Lower leg skin (tissue), 4 donors: ENCODE measurements around the gene GPATCH2L. TPM values are rescaled to one million over a fixed set of nuclear protein-coding genes. Genes with fewer than 3 reads are reported as not detected.

ENCODE experiments used
- DNase-seq, 2 donors: peaks; one replicate each; pipeline ENCODE4 v3.0.0-alpha.2; 2019; ENCODE audit warnings: low spot score in 2 of 2
- H3K4me3 ChIP-seq: fragments of 200-600 bp; sonication (generic); 2 replicates; pipeline ENCODE4 v1.5.1; 2017; ENCODE audit warnings: mild to moderate bottlenecking, low read depth; ENCODE audit not compliant: poor library complexity, severe bottlenecking
- CTCF ChIP-seq, 3 donors: fragments of 450-650 bp; IDR thresholded peaks; one replicate each; pipeline ENCODE4 v1.5.1; 2016; ENCODE audit warnings: antibody characterized with exemption in 3 of 3, mild to moderate bottlenecking in 3 of 3, moderate library complexity in 2 of 3
- POLR2A ChIP-seq, 2 donors: fragments of 450-650 bp; IDR thresholded peaks; one replicate each; pipeline ENCODE4 v1.6.1; 2016 to 2017; ENCODE audit warnings: antibody characterized with exemption in 2 of 2, mild to moderate bottlenecking in 1 of 2, moderate library complexity in 1 of 2
- WGBS, 2 donors: methylation state at CpG; one replicate each; pipeline ENCODE4 v1.1.5; 2018; 5-methylcytosine and 5-hydroxymethylcytosine counted together
- intact Hi-C: fragments of 100-400 bp; cut with DNase I; formaldehyde crosslinking; loops from one replicate; pipeline ENCODE4 v1.15.0; 2023; ENCODE audit warnings: low total_unique reads
- total RNA-seq, 4 donors: library from RNA; depleted of rRNA; stranded (reverse); fragments of >200 nt; gene quantifications; one replicate each; pipeline ENCODE4 v1.1.0, GENCODE V29; 2016

Gene GPATCH2L
- total RNA-seq, 4 donors from 2014 or later: 27.7 to 62.1 (median 33.0) TPM

DNA sequence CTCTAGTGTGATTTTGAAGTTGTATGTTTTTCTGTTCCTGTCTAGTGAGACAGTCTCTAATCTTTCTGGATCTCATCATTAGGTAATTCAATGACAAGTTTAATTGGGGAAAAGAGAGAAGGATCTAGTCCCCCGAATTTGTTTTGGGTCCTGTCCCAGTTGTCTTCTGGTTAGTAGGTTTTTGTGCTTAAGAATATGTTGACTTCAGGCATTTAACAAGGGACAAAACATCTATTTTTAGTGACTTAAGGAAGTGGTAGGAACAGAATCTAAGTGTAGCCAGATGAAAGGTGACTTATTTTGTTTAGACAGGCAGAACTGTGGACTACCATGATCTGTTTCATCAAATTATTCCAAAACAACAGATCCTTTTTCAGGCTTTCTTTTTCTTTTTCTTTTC is 2.2 kb downstream of the GPATCH2L start:
- no peak for DNase-seq
- 65 to 75% methylated on average over 1 of the region's 1 CpG for WGBS, 2 donors
- no peak for TF ChIP-seq POLR2A (IDR thresholded peaks at IDR 0.05)
- no peak for TF ChIP-seq CTCF (IDR thresholded peaks at IDR 0.05)
- no peak overlapping the region for H3K4me3 ChIP-seq
- intact Hi-C loops: no loop called here

- TF ChIP-seq POLR2A (IDR thresholded peaks at IDR 0.05): no peak
- no peak for TF ChIP-seq CTCF (IDR thresholded peaks at IDR 0.05)
- 89 to 91% methylated on average over 10 to 11 of the region's 11 CpGs for WGBS, 2 donors
- intact Hi-C loops: no loop called here
- H3K4me3 ChIP-seq: no peak overlapping the region
- no peak for DNase-seq
These were observed 2.9 kb downstream of the GPATCH2L start for GRCh38 chr14:76154539-76155126.

DNA sequence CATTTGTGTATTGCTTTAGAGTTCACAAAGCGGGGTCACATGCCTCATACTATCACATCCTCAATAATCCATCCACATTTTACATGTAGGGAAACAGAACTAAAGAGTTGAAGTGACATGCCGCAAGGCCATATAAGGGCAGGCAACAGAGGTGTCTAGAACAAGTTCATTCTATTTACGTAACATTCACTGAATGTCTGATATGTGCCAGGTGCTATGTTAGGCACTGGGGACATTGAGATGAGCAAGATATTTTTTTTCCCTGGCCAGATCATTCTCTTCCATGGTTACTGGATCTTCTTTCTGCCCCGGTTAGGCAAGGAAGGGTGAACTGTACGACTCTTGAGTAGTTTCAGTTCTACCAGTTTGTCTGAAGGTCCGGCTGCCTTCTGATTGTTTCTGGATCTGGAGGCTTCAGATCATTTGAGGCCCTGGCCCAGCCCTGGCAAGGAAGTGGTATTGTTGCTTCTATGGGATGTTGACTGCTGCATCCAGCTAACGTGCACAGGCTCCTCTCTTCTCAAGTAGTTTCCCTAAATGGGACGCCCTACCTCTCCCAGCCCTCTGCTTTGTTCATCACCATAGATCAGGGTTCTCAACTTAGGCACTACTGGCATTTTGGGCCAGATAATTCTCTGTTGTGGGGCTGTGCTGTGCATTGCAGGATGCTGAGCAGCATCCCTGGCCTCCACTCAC is 12.1 kb downstream of the GPATCH2L start:
- intact Hi-C loops: no loop called here
- TF ChIP-seq POLR2A (IDR thresholded peaks at IDR 0.05): no peak
- no peak for TF ChIP-seq CTCF (IDR thresholded peaks at IDR 0.05)
- no peak for DNase-seq
- no peak overlapping the region for H3K4me3 ChIP-seq
- WGBS, 2 donors: 81 to 96% methylated on average over 8 of the region's 8 CpGs

GRCh38 chr14:76168531-76168930 is 16.8 kb downstream of the GPATCH2L start:
- 91 to 93% methylated on average over 3 of the region's 3 CpGs for WGBS, 2 donors
- no peak for DNase-seq
- H3K4me3 ChIP-seq: no peak overlapping the region
- TF ChIP-seq POLR2A (IDR thresholded peaks at IDR 0.05) (no peak), CTCF (IDR thresholded peaks at IDR 0.05) (no peak)
- intact Hi-C loops: no loop called here

DNA sequence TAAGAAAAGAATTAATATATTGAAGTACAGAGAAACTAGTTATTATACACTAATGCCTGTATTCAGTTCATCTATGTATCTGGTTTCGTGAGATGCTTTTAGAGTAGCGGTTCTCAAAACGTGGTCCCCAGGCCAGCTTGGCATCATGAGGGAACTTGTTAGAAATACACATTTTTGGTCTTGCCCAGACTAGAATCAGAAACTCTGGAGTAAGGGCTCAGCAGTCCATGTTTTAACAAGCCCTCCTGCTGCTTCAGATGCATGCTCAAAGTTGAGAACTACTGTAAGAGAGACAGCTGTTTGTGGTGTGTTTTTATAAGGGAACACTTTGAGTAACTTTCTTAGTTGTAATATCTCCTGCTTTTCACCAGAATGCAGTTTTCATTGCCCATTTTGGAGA is 18.1 kb downstream of the GPATCH2L start:
- DNase-seq: no peak
- no peak overlapping the region for H3K4me3 ChIP-seq
- no peak for TF ChIP-seq POLR2A (IDR thresholded peaks at IDR 0.05)
- TF ChIP-seq CTCF (IDR thresholded peaks at IDR 0.05): no peak
- WGBS, 2 donors: 66 to 67% methylated on average over 3 of the region's 3 CpGs
- intact Hi-C loops: no loop called here
